Measurements from ENCODE around the gene TEX2.
"Not testable (repeated sequence)": the region's sequence is repeated elsewhere in the genome, so short reads cannot be mapped to it uniquely, and the experiment has no call there.

Gene TEX2

GRCh38 chr17:64236827-64237403, 26.1 kb downstream of the TEX2 start:
- DNase-seq (ENCODE audit: low read depth in 2 of 2), result no peak

- no peak for DNase-seq (ENCODE audit: low read depth in 2 of 2)
Observed at GRCh38 chr17:64234961-64235360, 28.1 kb downstream of the TEX2 start.

DNA sequence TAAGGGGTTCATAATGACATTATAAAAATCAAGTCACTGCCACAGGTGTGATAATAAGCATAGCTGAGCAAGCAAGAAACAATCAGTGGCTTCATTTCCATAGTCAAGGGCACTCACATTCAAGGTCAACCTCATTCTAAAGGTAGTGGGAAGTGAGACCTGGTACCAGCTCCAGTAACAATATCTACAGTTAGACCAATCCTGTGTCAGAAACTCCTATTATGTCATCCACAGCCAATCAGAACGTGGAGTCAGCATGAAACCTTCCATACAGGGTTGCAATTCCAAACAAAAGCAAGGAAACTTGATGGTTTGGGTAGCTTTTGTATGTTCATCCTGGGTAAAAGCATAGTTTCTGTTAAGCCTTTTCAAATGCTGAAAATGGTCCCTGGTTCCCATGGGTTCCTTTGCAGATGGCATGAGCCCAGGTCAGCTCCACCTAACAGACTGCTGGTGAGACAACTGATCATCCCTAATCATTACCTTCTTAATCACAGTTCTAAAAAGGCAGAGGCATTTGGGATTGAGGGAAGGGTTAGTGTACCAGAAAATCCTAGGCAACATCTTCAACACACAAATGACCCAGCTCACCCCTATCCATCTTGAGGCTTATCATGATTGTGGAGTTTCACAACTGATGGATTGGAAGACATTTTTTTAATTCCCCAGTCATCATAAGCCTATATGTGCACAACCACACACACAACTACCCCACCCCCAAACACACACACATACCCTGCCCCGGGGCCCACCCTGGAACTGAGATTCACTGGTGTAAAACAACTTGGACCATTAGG, 30.4 kb downstream of the TEX2 start:
- DNase-seq (ENCODE audit: low read depth in 2 of 2), result no peak

- no peak for DNase-seq (ENCODE audit: low read depth in 2 of 2)
Observed at GRCh38 chr17:64231567-64232141, 31.4 kb downstream of the TEX2 start.

DNA sequence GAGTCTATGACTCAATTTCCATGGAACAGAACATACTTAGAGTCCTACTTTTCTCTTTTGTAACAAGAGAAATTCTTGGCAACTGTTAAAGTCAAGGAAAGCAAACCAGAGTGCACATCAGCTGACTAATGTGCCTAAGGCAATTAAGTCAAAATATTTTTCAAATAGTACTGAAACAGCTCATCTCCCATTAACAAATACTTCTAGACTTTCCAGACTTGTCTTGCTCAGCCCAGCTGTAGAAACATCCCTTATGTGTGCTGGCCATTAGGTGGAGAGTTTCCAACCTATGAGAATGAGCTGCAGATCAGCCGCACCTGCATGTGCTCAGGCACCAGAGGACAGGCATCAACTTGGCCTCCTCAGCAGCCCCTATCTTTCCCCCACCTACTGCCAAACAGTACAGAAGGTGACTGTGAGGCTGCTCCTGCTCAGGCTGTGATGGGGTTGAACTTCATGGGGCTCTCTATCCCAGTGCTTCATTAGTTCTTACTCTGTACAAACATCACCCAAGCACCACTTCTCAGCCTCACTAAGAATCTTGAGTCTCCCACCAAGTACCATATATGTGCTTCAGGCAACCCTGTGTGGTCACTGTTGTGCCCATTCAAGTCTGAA, 32.2 kb downstream of the TEX2 start:
- DNase-seq (ENCODE audit: low read depth in 2 of 2), result no peak

GRCh38 chr17:64229815-64230728, 33.0 kb downstream of the TEX2 start:
- DNase-seq (ENCODE audit: low read depth in 2 of 2), result no peak

DNA sequence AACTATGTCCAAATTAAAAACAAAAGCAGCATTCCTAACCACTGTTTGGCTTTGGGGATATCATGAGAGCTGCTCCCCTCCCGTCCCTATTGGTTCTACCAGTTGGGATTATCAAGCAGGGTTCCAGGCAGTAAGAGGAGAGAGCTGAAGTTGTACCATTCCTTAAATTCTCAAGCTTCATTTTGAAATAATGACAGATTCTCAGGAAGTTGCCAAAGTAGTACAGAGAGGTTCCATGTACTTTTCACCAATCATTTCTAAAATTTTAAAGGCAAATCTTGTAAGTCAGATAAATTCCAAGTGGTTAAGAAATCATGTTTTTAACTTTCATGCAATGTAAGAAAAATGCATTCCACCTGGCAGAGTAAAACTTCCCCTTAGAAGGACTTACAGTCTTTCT, 36.9 kb downstream of the TEX2 start:
- no peak for DNase-seq (ENCODE audit: low read depth in 2 of 2)

- DNase-seq (ENCODE audit: low read depth in 2 of 2), result no peak
Observed at GRCh38 chr17:64225410-64225809, 37.6 kb downstream of the TEX2 start.

DNA sequence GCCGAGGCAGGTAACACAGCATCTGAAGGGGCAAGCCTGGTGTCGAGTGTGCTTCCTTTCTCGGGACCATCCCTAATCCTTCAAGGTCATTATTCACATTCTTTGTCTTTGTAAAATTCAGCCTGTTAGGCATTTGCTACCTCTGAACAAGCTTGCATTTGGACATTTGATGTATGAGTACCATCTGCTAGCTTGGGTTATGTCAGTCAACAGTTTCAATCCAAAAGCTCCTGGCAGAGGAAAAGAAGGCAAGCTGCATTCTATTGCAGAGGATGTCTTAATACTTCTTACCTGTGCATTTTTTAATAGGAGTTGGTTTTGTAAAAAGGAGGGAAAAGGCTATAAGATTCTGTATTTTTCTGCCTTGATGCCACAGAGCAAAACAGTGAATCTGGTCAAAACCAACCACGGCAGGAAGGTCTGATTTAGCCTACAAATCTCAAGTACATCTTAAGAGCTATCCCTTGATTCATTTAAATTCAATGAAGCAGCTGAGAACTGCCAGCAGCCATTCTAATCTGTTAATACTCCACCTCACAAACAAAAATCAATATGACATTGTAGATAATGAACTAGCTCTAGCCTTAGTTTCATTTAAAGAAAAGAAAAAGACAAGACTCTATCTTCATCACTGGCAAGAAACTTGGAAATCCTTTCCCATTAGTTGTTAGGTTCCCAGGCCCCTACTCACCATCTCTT, 39.0 kb downstream of the TEX2 start:
- DNase-seq (ENCODE audit: low read depth in 2 of 2), result no peak

- DNase-seq (ENCODE audit: low read depth in 2 of 2), result no peak
Observed at GRCh38 chr17:64223283-64223682, 39.8 kb downstream of the TEX2 start.

DNA sequence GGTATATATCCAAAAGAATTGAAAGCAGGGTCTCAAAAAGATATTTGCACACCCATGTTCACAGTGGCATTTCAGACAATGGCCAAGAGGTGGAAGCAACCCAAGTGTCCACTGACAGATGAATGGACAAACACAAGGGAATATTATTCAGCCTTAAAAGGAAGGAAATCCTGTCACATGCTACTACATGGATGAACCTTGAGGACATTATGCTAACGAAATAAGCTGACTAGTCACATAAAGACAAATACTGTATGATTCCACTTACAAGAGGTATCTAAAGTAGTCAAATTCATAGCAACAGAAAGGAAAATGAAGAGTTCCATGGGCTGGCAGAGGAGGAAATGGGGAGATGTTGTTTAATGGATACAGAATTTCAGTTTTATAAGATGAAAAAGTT, 41.4 kb downstream of the TEX2 start:
- no peak for DNase-seq (ENCODE audit: low read depth in 2 of 2)

DNA sequence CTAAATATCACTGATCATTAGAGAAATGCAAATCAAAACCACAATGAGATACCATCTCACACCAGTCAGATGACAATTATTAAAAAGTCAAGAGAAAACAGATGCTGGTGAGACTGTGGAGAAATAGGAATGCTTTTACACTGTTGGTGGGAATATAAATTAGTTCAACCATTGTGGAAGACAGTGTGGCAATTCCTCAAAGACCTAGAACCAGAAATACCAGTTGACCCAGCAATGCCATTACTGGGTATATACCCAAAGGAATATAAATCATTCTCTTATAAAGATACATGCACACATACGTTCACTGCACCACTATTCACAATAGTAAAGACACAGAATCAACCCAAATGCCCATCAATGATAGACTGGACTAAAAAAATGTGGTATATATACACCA, 42.5 kb downstream of the TEX2 start:
- not testable (repeated sequence) for DNase-seq (ENCODE audit: low read depth in 2 of 2)

DNA sequence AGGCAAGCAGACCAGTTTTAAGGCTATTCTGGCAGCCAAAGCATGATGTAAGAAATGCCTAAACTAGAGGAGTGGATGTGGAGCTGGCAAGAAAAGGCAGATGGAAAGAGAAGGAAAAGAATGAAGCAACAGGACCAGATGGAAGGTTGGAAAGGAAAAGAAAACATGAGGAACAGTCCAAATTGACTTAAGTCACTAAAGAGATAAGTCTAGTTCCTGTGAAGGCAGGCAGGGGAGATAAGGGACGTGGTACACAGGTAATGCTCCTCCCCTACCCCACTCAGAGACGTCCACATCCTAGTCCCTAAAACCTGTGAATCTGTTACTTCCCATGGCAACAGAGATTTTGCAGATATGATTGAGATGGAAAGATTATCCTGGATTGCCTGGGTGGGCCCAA, 43.5 kb downstream of the TEX2 start:
- DNase-seq (ENCODE audit: low read depth in 2 of 2), result no peak

GRCh38 chr17:64218066-64218465, 45.0 kb downstream of the TEX2 start:
- peak in 1 of 2 donors; percentile 16 for DNase-seq (ENCODE audit: low read depth in 2 of 2)

- no peak for DNase-seq (ENCODE audit: low read depth in 2 of 2)
Observed at GRCh38 chr17:64217249-64217691, 45.8 kb downstream of the TEX2 start.

GRCh38 chr17:64216338-64217248, 46.5 kb downstream of the TEX2 start:
- no peak for DNase-seq (ENCODE audit: low read depth in 2 of 2)

DNA sequence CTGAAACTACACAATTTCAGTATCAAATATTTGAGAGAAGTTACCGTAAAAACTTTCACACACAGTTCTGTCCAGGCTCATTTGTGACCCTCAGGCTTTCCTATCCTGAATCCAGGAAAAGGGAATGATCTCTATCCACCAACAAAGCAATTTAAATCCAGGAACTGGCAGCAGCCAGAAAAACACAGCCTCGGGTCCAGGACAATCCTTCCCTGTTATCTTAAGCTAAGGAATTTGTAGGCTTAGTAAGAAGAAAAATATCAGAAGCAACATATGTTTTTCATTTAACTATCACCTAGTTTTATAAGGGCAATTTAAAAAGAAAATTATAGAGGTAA, 47.1 kb downstream of the TEX2 start:
- no peak for DNase-seq (ENCODE audit: low read depth in 2 of 2)

GRCh38 chr17:64214950-64215349, 48.1 kb downstream of the TEX2 start:
- no peak for DNase-seq (ENCODE audit: low read depth in 2 of 2)

DNA sequence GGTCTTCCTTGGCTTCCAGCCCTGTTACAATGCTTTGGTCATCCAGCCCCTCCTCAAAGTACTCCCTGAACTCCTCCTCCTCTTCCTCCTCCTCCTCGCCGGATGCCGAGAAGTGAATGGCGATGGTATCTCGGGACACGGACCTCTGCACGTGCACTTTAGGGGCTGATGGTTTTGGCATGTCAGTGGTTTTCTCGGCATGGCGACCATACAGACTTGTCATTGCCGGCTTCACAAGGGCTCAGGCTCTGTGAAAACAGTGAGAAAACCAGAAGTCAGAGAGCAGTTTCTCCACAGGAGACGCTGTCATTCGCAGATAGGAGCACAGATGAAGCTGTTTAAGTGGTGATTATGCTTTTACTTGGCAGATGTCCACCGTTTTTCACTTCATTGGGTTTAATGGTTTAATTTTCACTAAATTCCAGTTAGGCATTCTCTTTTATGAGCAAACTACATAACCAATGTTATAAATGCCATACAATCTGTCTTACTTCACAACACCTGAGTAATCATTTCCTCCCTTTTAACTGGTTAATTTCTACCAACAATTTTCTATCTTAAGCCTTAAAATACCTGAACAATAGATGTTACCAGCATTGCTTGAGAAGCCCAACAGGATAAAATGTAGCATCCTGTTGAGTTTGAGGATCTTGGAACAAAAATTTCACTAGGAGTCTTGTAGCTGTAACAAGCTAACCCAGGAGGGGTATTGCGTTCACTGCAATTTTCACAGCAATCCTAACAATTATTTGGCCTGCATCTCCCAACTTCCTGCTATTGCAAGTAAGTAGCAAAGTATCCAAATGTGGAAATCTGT, 48.9 kb downstream of the TEX2 start:
- DNase-seq (ENCODE audit: low read depth in 2 of 2), result no peak

All from activated CD4-positive, alpha-beta T cell treated with anti-CD3 and anti-CD28 coated beads for 24 hours (primary cell).